GM11168 (cell line): Measurements from ENCODE around the gene MACC1.

Experiments used
- in situ Hi-C: fragments of 300-500 bp; cut with MboI; formaldehyde crosslinking; loops from one replicate; pipeline ENCODE4 v1.12.0; 2022; ENCODE audit warnings: low sequenced_read_pairs; ENCODE audit not compliant: unreplicated experiment

MACC1 gene

DNA sequence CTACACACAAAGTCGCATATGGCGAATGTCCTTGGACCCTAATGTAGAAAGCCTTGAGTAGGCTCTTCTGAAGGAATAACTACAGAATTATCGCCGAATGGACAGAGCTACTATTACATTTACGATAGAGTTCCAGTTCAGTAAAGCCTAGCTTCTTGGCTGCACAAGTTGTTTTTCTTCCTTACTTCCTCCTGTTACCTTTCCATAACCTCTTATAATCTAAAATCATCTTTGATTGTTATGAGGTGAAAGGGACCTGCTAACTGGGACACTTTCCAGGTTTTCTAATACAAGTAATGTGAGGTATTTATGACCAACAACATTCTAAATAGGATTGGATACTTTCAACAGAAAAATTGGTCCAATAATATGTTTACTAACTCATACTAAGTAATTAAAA, 31.2 kb downstream of the MACC1 start:
- in situ Hi-C loops, result no loop called here

- in situ Hi-C loops, result no loop called here
These were observed 34.1 kb downstream of the MACC1 start for GRCh38 chr7:20183086-20183485.

DNA sequence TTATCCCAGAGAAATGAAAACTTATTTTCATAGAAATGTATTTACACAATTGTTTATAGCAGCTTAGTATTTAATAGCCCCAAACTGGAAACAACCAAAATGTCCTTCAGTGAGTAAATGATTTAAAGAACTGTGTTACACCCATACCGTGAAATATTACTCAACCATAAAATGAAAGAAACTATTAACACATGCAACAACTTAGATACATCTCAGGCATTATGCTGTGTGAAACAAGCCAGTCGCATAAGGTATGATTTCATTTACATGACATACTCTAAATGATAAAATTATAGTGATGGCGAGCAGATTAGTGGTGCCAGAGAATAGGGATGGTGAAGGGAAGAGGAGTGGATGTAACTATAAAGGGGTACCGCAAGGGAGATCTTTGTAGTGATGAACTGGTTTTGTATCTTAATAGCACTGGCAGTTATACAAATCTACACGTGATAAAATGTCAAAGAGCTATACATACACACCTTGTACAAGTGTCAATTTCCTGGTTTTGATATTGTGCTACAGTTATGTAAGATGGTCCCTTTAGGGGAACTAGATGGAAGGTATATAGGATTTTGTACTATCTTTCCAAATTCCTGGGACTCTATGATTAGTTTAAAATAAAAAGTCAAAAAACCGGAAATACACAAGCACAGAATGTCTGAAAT, 40.5 kb downstream of the MACC1 start:
- in situ Hi-C loops, result no loop called here

- in situ Hi-C loops, result loop anchor here (25.0 kb wide), 2 partner anchors 138 to 412 kb away; partner anchors contain the start of gene TMEM196
These were observed 43.4 kb downstream of the MACC1 start for GRCh38 chr7:20173828-20174227.

- in situ Hi-C loops, result loop anchor here (25.0 kb wide), 2 partner anchors 139 to 411 kb away; partner anchors contain the start of gene TMEM196
These were observed 44.3 kb downstream of the MACC1 start for GRCh38 chr7:20172736-20173334.

GRCh38 chr7:20170633-20171032, 46.6 kb downstream of the MACC1 start:
- in situ Hi-C loops, result loop anchor here (25.0 kb wide), 2 partner anchors 142 to 408 kb away; partner anchors contain the start of gene TMEM196

GRCh38 chr7:20165146-20165510, 52.1 kb downstream of the MACC1 start:
- in situ Hi-C loops, result loop anchor here (10.0 to 25.0 kb wide), 3 partner anchors 147 to 403 kb away; partner anchors contain the start of gene TMEM196

GRCh38 chr7:20164425-20165145, 52.6 kb downstream of the MACC1 start:
- in situ Hi-C loops, result loop anchor here (10.0 to 25.0 kb wide), 3 partner anchors 148 to 402 kb away; partner anchors contain the start of gene TMEM196

- in situ Hi-C loops, result loop anchor here (10.0 to 25.0 kb wide), 3 partner anchors 150 to 400 kb away; partner anchors contain the start of gene TMEM196
These were observed 54.5 kb downstream of the MACC1 start for GRCh38 chr7:20162665-20163064.

- in situ Hi-C loops, result loop anchor here (25.0 kb wide), 2 partner anchors 153 to 397 kb away; partner anchors contain the start of gene TMEM196
These were observed 57.9 kb downstream of the MACC1 start for GRCh38 chr7:20159226-20159747.

DNA sequence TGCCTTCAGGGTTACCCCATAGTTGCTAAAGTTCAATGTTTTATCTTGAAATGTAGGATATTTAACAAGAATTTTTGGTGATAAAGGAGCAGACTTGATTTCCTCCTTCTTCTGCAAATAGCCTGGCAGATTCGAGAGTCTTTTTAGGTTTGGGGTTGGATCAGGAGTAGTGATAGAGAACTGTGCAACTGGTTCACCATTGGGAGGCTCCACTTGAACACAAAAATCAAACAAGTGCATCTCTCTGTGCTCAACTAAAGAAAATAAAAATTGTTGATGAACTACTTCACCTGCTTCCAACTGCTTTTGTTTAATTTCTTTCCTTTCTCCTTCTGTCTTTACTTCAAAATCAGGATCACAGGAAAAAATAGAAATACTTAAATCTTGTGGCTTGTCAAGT, 58.5 kb downstream of the MACC1 start:
- in situ Hi-C loops, result loop anchor here (25.0 kb wide), 2 partner anchors 154 to 396 kb away; partner anchors contain the start of gene TMEM196

- in situ Hi-C loops, result loop anchor here (25.0 kb wide), 2 partner anchors 155 to 395 kb away; partner anchors contain the start of gene TMEM196
These were observed 59.7 kb downstream of the MACC1 start for GRCh38 chr7:20157456-20157855.

DNA sequence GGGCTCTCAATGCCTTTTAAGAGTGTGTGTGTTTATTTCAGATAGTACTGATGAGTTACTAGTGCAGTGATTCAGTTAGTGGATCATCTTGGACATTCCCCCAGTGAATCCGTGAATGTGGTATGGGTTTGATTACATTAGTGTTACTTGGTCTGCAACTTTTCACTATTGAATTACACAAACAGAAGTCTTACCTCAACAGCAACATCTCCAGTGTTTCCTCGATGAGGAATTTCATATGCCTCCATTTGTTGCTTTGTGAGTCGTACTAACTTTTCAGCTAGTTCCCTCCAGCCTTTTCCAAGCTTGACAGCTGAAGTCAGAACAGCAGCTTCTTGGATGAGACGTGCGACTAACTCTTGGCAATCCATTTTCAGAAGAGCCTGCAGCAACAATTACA, 63.2 kb downstream of the MACC1 start:
- in situ Hi-C loops, result loop anchor here (25.0 kb wide), 2 partner anchors 158 to 392 kb away; partner anchors contain the start of gene TMEM196

DNA sequence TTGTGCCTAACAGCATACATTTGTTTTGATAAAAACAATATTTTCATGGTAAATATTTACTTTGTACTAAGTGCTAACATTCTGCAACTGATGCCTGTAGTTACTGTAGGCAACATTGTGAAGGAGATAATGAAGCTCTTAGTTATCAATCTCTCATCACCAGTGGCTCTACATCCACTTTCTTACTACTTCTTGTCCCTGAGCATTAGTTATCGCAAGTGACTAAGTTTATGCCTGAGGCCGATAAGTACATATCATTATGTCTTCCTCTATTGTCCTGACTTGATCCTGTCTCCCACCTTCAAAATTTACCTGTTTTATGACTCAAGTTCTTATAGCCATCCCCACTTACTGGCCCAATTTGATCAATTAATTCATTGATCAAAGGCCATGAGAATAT, 63.6 kb downstream of the MACC1 start:
- in situ Hi-C loops, result loop anchor here (25.0 kb wide), 2 partner anchors 159 to 391 kb away; partner anchors contain the start of gene TMEM196

- in situ Hi-C loops, result loop anchor here (25.0 kb wide), 2 partner anchors 160 to 390 kb away; partner anchors contain the start of gene TMEM196
These were observed 64.7 kb downstream of the MACC1 start for GRCh38 chr7:20152511-20152910.

GRCh38 chr7:20151708-20152456, 65.3 kb downstream of the MACC1 start:
- in situ Hi-C loops, result loop anchor here (25.0 kb wide), 2 partner anchors 160 to 390 kb away; partner anchors contain the start of gene TMEM196

DNA sequence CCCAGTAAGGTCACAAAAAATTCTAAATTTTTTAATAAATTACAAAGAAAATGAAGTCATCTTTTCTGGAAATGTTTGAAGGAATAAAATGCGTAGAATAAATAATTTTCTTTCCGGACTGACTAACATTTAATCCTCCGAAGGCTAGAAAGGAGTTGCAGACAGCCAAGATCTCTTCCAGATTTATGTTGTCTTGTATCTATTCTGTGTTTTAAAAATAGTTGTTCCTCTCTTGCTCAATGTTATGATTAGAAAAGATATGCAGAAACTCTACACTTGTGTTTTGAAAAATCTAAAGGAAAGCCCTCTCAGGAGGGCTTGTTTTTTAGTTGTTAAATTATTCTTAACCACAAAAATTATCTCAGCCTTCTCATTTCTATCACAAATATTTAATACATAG, 70.7 kb downstream of the MACC1 start:
- in situ Hi-C loops, result no loop called here

DNA sequence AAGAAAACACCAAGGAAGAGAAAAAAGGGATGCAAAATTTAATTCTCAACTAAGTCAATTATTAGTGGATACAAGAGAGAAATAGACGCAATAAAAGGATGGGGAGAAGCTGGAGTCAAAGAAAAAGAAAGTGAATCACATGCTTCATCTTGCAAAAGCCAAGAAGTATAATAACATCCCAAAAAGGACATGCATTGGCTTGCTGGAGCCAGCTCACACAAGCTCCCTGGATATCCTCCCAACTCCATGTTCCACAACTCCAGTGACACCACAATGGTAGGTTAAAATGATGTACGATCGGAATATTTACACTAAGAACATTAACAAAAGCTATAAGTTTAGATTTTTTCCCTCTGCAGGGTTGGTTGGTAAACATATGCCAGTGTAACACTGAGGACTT, 72.4 kb downstream of the MACC1 start:
- in situ Hi-C loops, result no loop called here

DNA sequence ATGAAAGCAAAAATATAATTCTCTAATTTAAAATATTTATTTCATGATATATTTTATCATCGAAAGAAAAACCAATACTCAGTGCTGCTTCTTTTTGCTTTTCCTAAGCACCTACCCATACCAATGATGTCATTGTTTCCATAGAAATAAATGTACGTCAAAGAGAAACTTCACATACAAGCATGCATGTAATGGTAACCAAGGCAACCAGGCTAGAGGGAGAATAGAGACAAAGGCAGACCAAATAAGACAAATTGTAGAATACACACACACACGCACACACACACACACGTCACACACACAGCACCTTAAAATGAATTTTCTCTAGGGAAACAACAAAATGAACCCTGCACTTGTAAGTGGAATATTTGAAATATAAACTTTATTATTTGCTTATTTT, 75.5 kb downstream of the MACC1 start:
- in situ Hi-C loops, result no loop called here

DNA sequence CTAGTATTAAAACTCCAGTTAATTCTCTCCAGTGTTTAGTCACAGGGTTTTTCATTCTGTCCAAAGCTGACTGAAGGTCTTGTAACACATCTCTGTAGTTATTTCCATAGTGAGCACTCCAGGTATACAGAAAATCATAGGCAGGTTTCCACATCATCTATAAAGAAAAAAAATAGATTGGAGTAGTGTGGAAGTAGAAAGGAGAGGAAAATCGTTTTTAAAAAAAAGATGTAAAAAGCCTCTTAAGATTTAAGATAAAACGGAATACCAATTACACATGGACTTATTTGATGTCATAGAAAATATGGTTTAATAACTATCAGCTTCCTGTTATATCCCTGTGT, 76.2 kb downstream of the MACC1 start:
- in situ Hi-C loops, result no loop called here
